ENCODE measurements around the gene SLPI.

- TF ChIP-seq EZH2 (IDR thresholded peaks at IDR 0.05) (no peak), CTCF (IDR thresholded peaks at IDR 0.05) (peak; percentile 87), EZH2phosphoT487 (IDR thresholded peaks at IDR 0.05) (no peak)
Observed at GRCh38 chr20:45290677-45291355, 36.5 kb upstream of the SLPI start.

Data from neural progenitor cell (in vitro differentiated cells).